HCT116 (cell line): ENCODE results near the gene PDE4B. TPM values are rescaled to one million over a fixed set of nuclear protein-coding genes. Genes with fewer than 3 reads are reported as not detected.

Source experiments
- ATAC-seq: fragments of 200-7000 bp; cut with Tn5 transposase; 2 replicates; pipeline ENCODE4 v1.9.1; 2020; ENCODE audit warnings: mild to moderate bottlenecking, moderate library complexity
- BruUV-seq: library from RNA; stranded (reverse); fragments of 400-500 nt; replicated peaks from 2 replicates; lab custom pipeline; 2021; lab: Mats Ljungman, UMichigan
- CTCF ChIA-PET: fragments of 300-600 bp; sonication (Branson Sonifier 250); formaldehyde crosslinking; loops from one replicate; lab custom pipeline; 2021; ENCODE audit warnings: antibody characterized with exemption; lab: Charles Lee
- POLR2A ChIA-PET: fragments of 300-600, 350-600 bp; sonication (Branson Sonifier 250); formaldehyde crosslinking; loops from one replicate; lab custom pipeline; 2021; ENCODE audit warnings: antibody characterized with exemption; lab: Charles Lee
- RAD21 ChIA-PET, 2 experiments: fragments of 300-600 bp; sonication (Branson Sonifier 250); formaldehyde crosslinking; loops; one replicate each; lab custom pipeline; 2023; ENCODE audit warnings: low total read pairs in 2 of 2; ENCODE audit not compliant: uncharacterized antibody in 2 of 2, unreplicated experiment in 2 of 2, low non-redundant PET in 1 of 2; lab: Charles Lee
- DNase-seq: peaks from one replicate; pipeline ENCODE4 v3.0.0-alpha.2; 2010; ENCODE audit warnings: low read depth, low spot score
- H2AFZ ChIP-seq: fragments of 200-600 bp; shearing (Covaris generic), sonication (generic); 2 replicates; pipeline ENCODE4 v1.6.1; 2017; ENCODE audit warnings: low read depth, mixed run types, mixed read lengths, antibody characterized with exemption, low read length; ENCODE audit not compliant: poor library complexity, severe bottlenecking
- H3K27ac ChIP-seq: 2 replicates; pipeline ENCODE4 v1.5.1; 2012; ENCODE audit warnings: low read depth, low read length
- H3K27me3 ChIP-seq: fragments of 200-600 bp; sonication (generic); 2 replicates; pipeline ENCODE4 v1.6.1; 2016; ENCODE audit warnings: mixed run types, low read length, mixed read lengths; ENCODE audit not compliant: insufficient read depth
- H3K36me3 ChIP-seq, 2 experiments: fragments of 200-500 bp in 1 of 2; fragments of 200-600 bp in 1 of 2; sonication (Bioruptor generic) in 1 of 2; sonication (generic) in 1 of 2; 2 replicates each; pipeline versions ENCODE4 v1.5.1 to v1.6.1; 2014 to 2016; ENCODE audit warnings: low read length in 2 of 2, inconsistent platforms in 1 of 2, mixed read lengths in 1 of 2, mixed run types in 1 of 2; ENCODE audit not compliant: insufficient read depth in 2 of 2, control insufficient read depth in 1 of 2
- H3K4me1 ChIP-seq, 2 experiments: fragments of 200-600 bp in 1 of 2; sonication (generic) in 1 of 2; 2 replicates each; pipeline versions ENCODE4 v1.5.1 to v1.6.1; 2012 to 2017; ENCODE audit warnings: low read length in 2 of 2, inconsistent platforms in 1 of 2, mild to moderate bottlenecking in 1 of 2, mixed read lengths in 1 of 2, mixed run types in 1 of 2, moderate library complexity in 1 of 2; ENCODE audit not compliant: insufficient read depth in 2 of 2, control insufficient read depth in 1 of 2
- H3K4me2 ChIP-seq: fragments of 200-600 bp; sonication (generic); 2 replicates; pipeline ENCODE4 v1.6.1; 2017; ENCODE audit warnings: mixed run types, low read length, mixed read lengths
- H3K4me3 ChIP-seq, 2 experiments: fragments of 200-600 bp in 1 of 2; sonication (generic) in 1 of 2; replicated peaks in 1 of 2; 2 replicates each; pipeline ENCODE4 v1.5.1; 2011 to 2016; ENCODE audit warnings: low read length in 2 of 2, control low read depth in 1 of 2, low read depth in 1 of 2, mild to moderate bottlenecking in 1 of 2, mixed read lengths in 1 of 2, mixed run types in 1 of 2
- H3K79me2 ChIP-seq: fragments of 200-600 bp; sonication (generic); 2 replicates; pipeline ENCODE4 v1.6.1; 2017; ENCODE audit warnings: mild to moderate bottlenecking, mixed run types, low read length, moderate library complexity, mixed read lengths; ENCODE audit not compliant: insufficient read depth
- H3K9ac ChIP-seq: fragments of 200-600 bp; sonication (generic); 2 replicates; pipeline ENCODE4 v1.6.1; 2016; ENCODE audit warnings: low read length, mixed read lengths
- H3K9me2 ChIP-seq: fragments of 200-600 bp; sonication (generic), shearing (Covaris generic); 2 replicates; pipeline ENCODE4 v1.6.1; 2017; ENCODE audit warnings: mixed run types, mild to moderate bottlenecking, moderate library complexity; ENCODE audit not compliant: insufficient read depth
- H3K9me3 ChIP-seq, 2 experiments: fragments of 200-500 bp in 1 of 2; fragments of 200-600 bp in 1 of 2; sonication (Bioruptor generic) in 1 of 2; sonication (generic) in 1 of 2; 2 replicates each; pipeline ENCODE4 v1.6.1; 2014 to 2017; ENCODE audit warnings: low read length in 2 of 2, mixed read lengths in 2 of 2, inconsistent platforms in 1 of 2, low read depth in 1 of 2, mild to moderate bottlenecking in 1 of 2, mixed run types in 1 of 2, moderate library complexity in 1 of 2; ENCODE audit not compliant: control insufficient read depth in 1 of 2, insufficient read depth in 1 of 2
- H4K20me1 ChIP-seq: fragments of 200-600 bp; sonication (generic), shearing (Covaris generic); 2 replicates; pipeline ENCODE4 v1.6.1; 2017; ENCODE audit warnings: mixed run types, mild to moderate bottlenecking, moderate library complexity; ENCODE audit not compliant: insufficient read depth
- CBX3 ChIP-seq: IDR thresholded peaks from 2 replicates; pipeline ENCODE4 v1.6.1; 2012; ENCODE audit warnings: low read depth
- CEBPB ChIP-seq: IDR thresholded peaks from 2 replicates; pipeline ENCODE4 v1.6.1; 2012; ENCODE audit warnings: low read depth
- CTCF ChIP-seq, 3 experiments: fragments of 200-600 bp in 1 of 3; sonication (generic) in 1 of 3; IDR thresholded peaks in 2 of 3; conservative IDR thresholded peaks in 1 of 3; 2 replicates each; pipeline ENCODE4 v1.5.1; 2012 to 2017; ENCODE audit warnings: low read depth in 2 of 3, low read length in 2 of 3, antibody characterized with exemption in 1 of 3, borderline replicate concordance in 1 of 3, control low read depth in 1 of 3, mild to moderate bottlenecking in 1 of 3, mixed read lengths in 1 of 3, mixed run types in 1 of 3, moderate library complexity in 1 of 3; ENCODE audit not compliant: insufficient read depth in 1 of 3
- EGR1 ChIP-seq: IDR thresholded peaks from 2 replicates; pipeline ENCODE4 v1.6.1; 2012; ENCODE audit warnings: low read depth
- EZH2 ChIP-seq: fragments of 200-600 bp; sonication (generic); IDR thresholded peaks from 2 replicates; pipeline ENCODE4 v1.6.1; 2017; ENCODE audit warnings: antibody characterized with exemption, mixed run types
- MAX ChIP-seq: IDR thresholded peaks from 2 replicates; pipeline ENCODE4 v1.6.1; 2012
- POLR2A ChIP-seq: IDR thresholded peaks from 2 replicates; pipeline ENCODE4 v1.7.0; 2011; ENCODE audit warnings: borderline replicate concordance; ENCODE audit not compliant: insufficient read depth, insufficient read length; ENCODE audit errors: extremely low read depth
- SIN3A ChIP-seq: IDR thresholded peaks from 2 replicates; pipeline ENCODE4 v1.6.1; 2012; ENCODE audit warnings: low read depth
- SRF ChIP-seq: IDR thresholded peaks from 2 replicates; pipeline ENCODE4 v1.6.1; 2012; ENCODE audit warnings: low read depth
- YY1 ChIP-seq: IDR thresholded peaks from 2 replicates; pipeline ENCODE4 v1.6.1; 2011; ENCODE audit warnings: low read length, low read depth, moderate library complexity, mild to moderate bottlenecking; ENCODE audit not compliant: insufficient replicate concordance; ENCODE audit errors: extremely low read depth
- ZBTB33 ChIP-seq: IDR thresholded peaks from 2 replicates; pipeline ENCODE4 v1.6.1; 2011; ENCODE audit warnings: mild to moderate bottlenecking, low read length, moderate library complexity; ENCODE audit not compliant: insufficient replicate concordance; ENCODE audit errors: extremely low read depth
- ZFX ChIP-seq: fragments of 450-650 bp; IDR thresholded peaks from 2 replicates; pipeline ENCODE4 v1.6.1; 2017
- ZNF274 ChIP-seq: fragments of 200-500 bp; sonication (Bioruptor generic); IDR thresholded peaks from 2 replicates; pipeline ENCODE4 v1.6.1; 2014; ENCODE audit warnings: mild to moderate bottlenecking, low read depth, low read length, inconsistent platforms
- intact Hi-C: fragments of 100-400 bp; cut with micrococcal nuclease; formaldehyde crosslinking; loops from 2 replicates; pipeline ENCODE4 v1.10.0; 2022
- total RNA-seq: library from RNA; stranded (reverse); gene quantifications from one replicate; pipeline ENCODE4 v1.2.1, GENCODE V29; 2021; ENCODE audit not compliant: unreplicated experiment

The PDE4B gene
- total RNA-seq, 1 experiment from 2014 or later: 76.9 TPM

GRCh38 chr1:65991694-65992093 is 199.0 kb downstream of the PDE4B start (continued):
- TF ChIP-seq MAX (no peak), POLR2A (no peak), SIN3A (no peak), CTCF (IDR thresholded peaks at IDR 0.05 in 2 of 3, conservative IDR thresholded peaks at IDR 0.05 in 1 of 3; ENCODE audit: borderline replicate concordance in 1 of 3, insufficient read depth in 1 of 3, low read depth in 2 of 3, low read length in 2 of 3) (no peak), SRF (no peak)

GRCh38 chr1:65992165-65992821 is 199.6 kb downstream of the PDE4B start:
- ATAC-seq: no peak
- TF ChIP-seq CBX3: no peak
- TF ChIP-seq EZH2: no peak
- no peak for TF ChIP-seq CTCF (IDR thresholded peaks at IDR 0.05 in 2 of 3, conservative IDR thresholded peaks at IDR 0.05 in 1 of 3; ENCODE audit: borderline replicate concordance in 1 of 3, insufficient read depth in 1 of 3, low read depth in 2 of 3, low read length in 2 of 3)
- TF ChIP-seq EGR1: no peak
- TF ChIP-seq YY1: no peak
- TF ChIP-seq CEBPB: no peak
- TF ChIP-seq ZBTB33: no peak
- no peak for TF ChIP-seq SIN3A
- TF ChIP-seq ZNF274: no peak
- no peak for TF ChIP-seq POLR2A
- TF ChIP-seq SRF: no peak
- no peak for TF ChIP-seq MAX
- no peak for TF ChIP-seq ZFX
- Histone ChIP-seq H4K20me1 (no peaks in the 10 kb centered on the region), H2AFZ (no peak overlapping the region), H3K9ac (no peak overlapping the region), H3K79me2 (no peaks in the 10 kb centered on the region), H3K4me3 (no peak overlapping the region), H3K9me2 (no peaks in the 10 kb centered on the region), H3K27me3 (no peaks in the 10 kb centered on the region), H3K36me3 (no peaks in the 10 kb centered on the region), H3K4me1 (no peaks in the 10 kb centered on the region), H3K27ac (no peak overlapping the region), H3K4me2 (no peak overlapping the region), H3K9me3 (no peaks in the 10 kb centered on the region)
- ChIA-PET CTCF (no interaction called here), POLR2A (no interaction called here), RAD21 (no interaction called here)
- no peak for DNase-seq
- BruUV-seq: no TSS peak
- intact Hi-C loops: no loop called here
